Transverse colon (tissue), 3 donors: ENCODE measurements around the gene PDLIM7.

Experiments used
- CTCF ChIP-seq, 5 experiments: fragments of 200-600 bp in 3 of 5; fragments of 450-650 bp in 2 of 5; sonication (generic) in 3 of 5; IDR thresholded peaks; 1 replicate in 2 of 5; 2 replicates in 3 of 5; pipeline ENCODE4 v1.5.1; 2016 to 2017; ENCODE audit warnings: antibody characterized with exemption in 5 of 5, inconsistent platforms in 3 of 5, mild to moderate bottlenecking in 2 of 5, moderate library complexity in 1 of 5
- EP300 ChIP-seq: sonication (generic); formaldehyde crosslinking; IDR thresholded peaks from one replicate; pipeline ENCODE4 v1.6.1; 2017; ENCODE audit warnings: antibody characterized with exemption, low read depth
- POLR2A ChIP-seq: fragments of 450-650 bp; IDR thresholded peaks from one replicate; pipeline ENCODE4 v1.6.1; 2016; ENCODE audit warnings: antibody characterized with exemption, mild to moderate bottlenecking, moderate library complexity

GRCh38 chr5:177439518-177440053 lies 57.8 kb downstream of the PDLIM7 start:
- no peak for TF ChIP-seq CTCF (IDR thresholded peaks at IDR 0.05)
- TF ChIP-seq POLR2A: no peak
- no peak for TF ChIP-seq EP300
